Measurements from ENCODE around the gene SATB1. TPM values are rescaled to one million over a fixed set of nuclear protein-coding genes. Genes with fewer than 3 reads are reported as not detected.

SATB1 gene
- total RNA-seq, 1 donor: 23.3 TPM

GRCh38 chr3:18446149-18446825 is 21.1 kb upstream of the SATB1 start:
- no peak for DNase-seq (ENCODE audit: low read depth)
- TF ChIP-seq CTCF (IDR thresholded peaks at IDR 0.05; ENCODE audit: insufficient read depth, low read length): no peak
- H3K4me3 ChIP-seq (ENCODE audit: low read depth, low read length): no peak overlapping the region

GRCh38 chr3:18445401-18446148 is 20.4 kb upstream of the SATB1 start:
- TF ChIP-seq CTCF (IDR thresholded peaks at IDR 0.05; ENCODE audit: insufficient read depth, low read length): no peak
- peak overlapping the region; percentile 22 for H3K4me3 ChIP-seq (ENCODE audit: low read depth, low read length)
- no peak for DNase-seq (ENCODE audit: low read depth)

GRCh38 chr3:18444595-18445400 is 19.7 kb upstream of the SATB1 start:
- DNase-seq (ENCODE audit: low read depth): peak; percentile 20
- TF ChIP-seq CTCF (IDR thresholded peaks at IDR 0.05; ENCODE audit: insufficient read depth, low read length): peak; percentile 46
- H3K4me3 ChIP-seq (ENCODE audit: low read depth, low read length): peak overlapping the region; percentile 46

GRCh38 chr3:18443665-18444594 is 18.8 kb upstream of the SATB1 start:
- H3K4me3 ChIP-seq (ENCODE audit: low read depth, low read length): peak overlapping the region; percentile 41
- DNase-seq (ENCODE audit: low read depth): no peak
- TF ChIP-seq CTCF (IDR thresholded peaks at IDR 0.05; ENCODE audit: insufficient read depth, low read length): no peak

- no peak overlapping the region for H3K4me3 ChIP-seq (ENCODE audit: low read depth, low read length)
- no peak for DNase-seq (ENCODE audit: low read depth)
- TF ChIP-seq CTCF (IDR thresholded peaks at IDR 0.05; ENCODE audit: insufficient read depth, low read length): no peak
Measured at GRCh38 chr3:18442756-18443664, 17.9 kb upstream of the SATB1 start.
